Activated naive CD8-positive, alpha-beta T cell (primary cell): ENCODE results near the gene CCDC83.
"Not testable (repeated sequence)": the region's sequence is repeated elsewhere in the genome, so short reads cannot be mapped to it uniquely, and the experiment has no call there.

Source experiments
- H3K27ac Mint-ChIP-seq: one replicate; pipeline ENCODE4 v1.8.0; 2021; ENCODE audit warnings: mixed read lengths
- H3K27me3 Mint-ChIP-seq: one replicate; pipeline ENCODE4 v1.8.0; 2021; ENCODE audit warnings: mixed read lengths
- H3K36me3 Mint-ChIP-seq: one replicate; pipeline ENCODE4 v1.8.0; 2021; ENCODE audit warnings: mixed read lengths
- H3K4me1 Mint-ChIP-seq: one replicate; pipeline ENCODE4 v1.8.0; 2021; ENCODE audit warnings: low read depth, mixed read lengths
- H3K4me3 Mint-ChIP-seq: one replicate; pipeline ENCODE4 v1.8.0; 2021; ENCODE audit warnings: mild to moderate bottlenecking, mixed read lengths
- H3K9me3 Mint-ChIP-seq: one replicate; pipeline ENCODE4 v1.8.0; 2021; ENCODE audit warnings: low read depth, mixed read lengths

Gene CCDC83

DNA sequence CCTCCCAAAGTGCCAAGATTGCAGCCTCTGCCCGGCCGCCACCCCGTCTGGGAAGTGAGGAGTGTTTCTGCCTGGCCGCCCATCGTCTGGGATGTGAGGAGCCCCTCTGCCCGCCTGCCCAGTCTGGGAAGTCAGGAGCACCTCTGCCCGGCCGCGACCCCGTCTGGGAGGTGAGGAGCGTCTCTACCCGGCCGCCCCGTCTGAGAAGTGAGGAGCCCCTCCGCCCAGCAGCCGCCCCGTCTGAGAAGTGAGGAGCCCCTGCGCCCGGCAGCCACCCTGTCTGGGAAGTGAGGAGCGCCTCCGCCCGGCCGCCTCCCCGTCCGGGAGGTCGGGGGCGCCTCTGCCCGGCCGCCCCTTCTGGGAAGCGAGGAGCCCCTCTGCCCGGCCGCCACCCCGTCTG, 2.4 kb upstream of the CCDC83 start:
- not testable (repeated sequence) for H3K9me3 Mint-ChIP-seq, H3K27me3 Mint-ChIP-seq, H3K4me1 Mint-ChIP-seq, H3K27ac Mint-ChIP-seq, H3K36me3 Mint-ChIP-seq, H3K4me3 Mint-ChIP-seq

DNA sequence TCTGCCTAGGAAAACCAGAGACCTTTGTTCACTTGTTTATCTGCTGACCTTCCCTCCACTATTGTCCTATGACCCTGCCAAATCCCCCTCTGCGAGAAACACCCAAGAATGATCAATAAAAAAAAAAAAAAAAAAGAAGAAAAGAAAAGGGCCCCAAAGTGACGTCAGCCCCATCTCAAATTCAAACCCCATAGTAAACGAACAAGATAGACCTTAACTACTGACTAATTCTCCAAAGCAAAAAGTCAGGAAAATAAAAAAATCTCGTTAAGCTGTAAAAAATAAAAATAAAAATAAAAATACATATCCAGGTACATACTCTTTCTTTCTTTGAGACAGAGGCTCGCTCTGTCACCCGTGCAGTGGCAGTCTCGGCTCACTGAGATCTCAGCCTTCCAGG, 1.6 kb upstream of the CCDC83 start:
- not testable (repeated sequence) for H3K9me3 Mint-ChIP-seq, H3K4me1 Mint-ChIP-seq, H3K27me3 Mint-ChIP-seq, H3K27ac Mint-ChIP-seq, H3K36me3 Mint-ChIP-seq, H3K4me3 Mint-ChIP-seq

DNA sequence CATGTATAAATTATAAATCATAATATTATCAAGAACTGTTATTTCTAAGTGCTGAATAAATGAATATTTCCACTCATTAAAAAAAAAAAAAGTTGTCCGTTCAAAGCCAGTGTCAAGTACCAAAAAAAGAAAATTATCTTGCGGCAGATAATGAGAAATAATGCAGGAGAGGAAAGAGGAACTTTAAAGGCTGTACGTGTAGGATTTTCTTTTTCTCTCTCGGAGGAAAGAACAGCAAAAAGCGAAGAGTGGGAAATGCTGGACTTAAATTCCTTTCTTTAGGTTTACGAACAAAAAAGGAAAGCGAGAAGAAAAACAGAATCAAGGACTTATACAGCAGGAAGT, 999 bp upstream of the CCDC83 start:
- H3K27me3 Mint-ChIP-seq, result no peaks in the 10 kb centered on the region
- H3K9me3 Mint-ChIP-seq, result no peaks in the 10 kb centered on the region
- peak overlapping the region; percentile 92 for H3K27ac Mint-ChIP-seq
- peak overlapping the region; percentile 89 for H3K4me3 Mint-ChIP-seq
- peaks cover 9% of the 10 kb centered on the region for H3K4me1 Mint-ChIP-seq
- H3K36me3 Mint-ChIP-seq, result peaks cover 2% of the 10 kb centered on the region

DNA sequence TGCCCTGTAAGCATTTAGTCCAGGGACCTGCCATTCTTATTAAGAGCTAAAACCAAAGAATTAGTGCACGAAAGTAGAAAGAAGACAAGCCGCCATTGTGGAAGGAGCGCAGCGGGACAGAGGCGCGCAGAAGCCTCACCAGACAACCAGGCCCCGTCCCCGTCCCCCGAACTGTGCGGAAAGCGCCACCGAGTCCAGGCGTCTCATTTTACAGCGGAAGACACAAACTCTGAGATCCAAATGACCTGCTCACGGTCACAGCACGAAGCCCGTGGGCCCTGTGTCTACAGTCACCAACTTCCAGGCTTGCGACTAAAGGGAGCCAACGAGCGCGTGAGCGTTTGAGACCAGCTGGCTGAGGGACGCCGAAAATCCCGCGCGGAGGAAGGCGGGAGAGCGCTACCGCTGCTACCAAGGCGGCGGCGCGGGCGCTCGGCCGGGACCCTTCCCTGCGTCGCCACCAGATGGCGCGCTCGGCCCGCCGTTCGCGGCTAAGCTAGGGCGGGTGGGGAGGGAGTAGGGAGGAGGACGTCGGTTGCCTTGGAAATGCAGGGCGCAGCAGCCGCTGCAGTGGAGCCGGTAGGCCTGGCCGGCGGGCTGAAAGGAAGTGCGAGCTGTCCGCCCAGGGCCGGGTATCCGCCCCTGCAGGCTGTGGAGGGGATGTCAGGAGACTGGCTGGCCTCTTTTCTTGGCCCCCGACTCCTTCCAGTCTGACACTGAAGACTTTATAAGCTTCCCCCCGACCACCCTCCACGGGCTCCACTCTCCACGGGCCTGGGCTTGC, 434 bp upstream of the CCDC83 start:
- H3K4me1 Mint-ChIP-seq, result peaks cover 9% of the 10 kb centered on the region
- H3K27me3 Mint-ChIP-seq, result no peaks in the 10 kb centered on the region
- H3K27ac Mint-ChIP-seq, result peak overlapping the region; percentile 92
- H3K4me3 Mint-ChIP-seq, result peak overlapping the region; percentile 89
- H3K36me3 Mint-ChIP-seq, result peaks cover 2% of the 10 kb centered on the region
- H3K9me3 Mint-ChIP-seq, result no peaks in the 10 kb centered on the region

DNA sequence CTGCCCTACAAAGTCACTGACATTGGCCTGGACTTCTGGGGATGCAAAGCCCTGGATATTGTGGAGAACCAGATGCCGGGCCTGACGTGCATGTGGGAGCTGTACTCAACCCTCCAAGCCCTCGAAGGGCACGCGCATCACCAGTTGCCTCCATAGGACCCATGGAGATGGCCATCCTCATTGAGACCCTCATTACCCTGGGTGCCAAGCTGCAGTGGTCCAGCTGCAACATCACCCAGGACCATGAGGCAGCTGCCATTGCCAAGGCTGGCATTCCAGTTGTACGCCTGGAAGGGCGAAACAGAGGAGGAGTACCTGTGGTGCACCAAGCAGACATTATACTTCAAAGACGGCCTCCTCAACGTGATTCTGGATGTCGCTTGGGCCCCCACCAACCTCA, 1.9 kb downstream of the CCDC83 start:
- H3K4me3 Mint-ChIP-seq, result no peak overlapping the region
- H3K27me3 Mint-ChIP-seq, result no peaks in the 10 kb centered on the region
- peaks cover 9% of the 10 kb centered on the region for H3K4me1 Mint-ChIP-seq
- H3K9me3 Mint-ChIP-seq, result no peaks in the 10 kb centered on the region
- no peak overlapping the region for H3K27ac Mint-ChIP-seq
- no peaks in the 10 kb centered on the region for H3K36me3 Mint-ChIP-seq

DNA sequence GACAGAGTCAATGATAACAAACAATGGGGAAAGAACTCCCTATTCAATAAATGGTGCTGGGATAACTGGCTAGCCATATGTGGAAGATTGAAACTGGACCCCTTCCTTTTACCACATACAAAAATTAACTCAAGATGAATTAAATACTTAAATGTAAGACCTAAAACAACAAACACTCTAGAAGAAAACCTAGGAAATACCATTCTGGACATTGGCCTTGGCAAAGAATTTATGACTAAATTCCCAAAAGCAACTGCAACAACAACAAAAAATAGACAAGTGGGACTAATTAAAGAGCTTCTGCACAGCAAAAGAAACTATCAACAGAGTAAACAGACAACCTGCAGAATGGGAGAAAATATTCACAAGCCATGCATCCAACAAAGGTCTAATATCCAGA, 4.4 kb downstream of the CCDC83 start:
- H3K27me3 Mint-ChIP-seq, H3K36me3 Mint-ChIP-seq, H3K9me3 Mint-ChIP-seq, H3K4me1 Mint-ChIP-seq, H3K4me3 Mint-ChIP-seq, H3K27ac Mint-ChIP-seq: not testable (repeated sequence)

DNA sequence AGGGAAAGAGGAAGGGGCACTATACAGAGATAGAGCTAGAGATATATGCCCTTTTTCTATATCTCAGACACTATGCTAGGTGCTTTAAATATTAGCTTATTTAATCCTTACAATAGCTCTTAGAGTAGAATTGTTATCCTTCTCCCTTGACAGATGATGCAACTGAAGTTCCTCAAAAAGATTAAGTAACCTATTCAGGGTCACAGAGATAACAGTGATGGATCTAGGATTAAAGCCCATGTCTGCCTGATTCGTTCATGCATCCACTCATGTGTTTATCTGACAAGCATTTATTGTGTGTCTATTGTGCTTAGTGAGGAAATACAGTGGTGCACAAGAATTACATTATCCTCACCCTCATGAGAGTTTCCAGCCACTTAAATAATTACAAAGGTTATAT, 8.7 kb downstream of the CCDC83 start:
- no peak overlapping the region for H3K27ac Mint-ChIP-seq
- no peaks in the 10 kb centered on the region for H3K27me3 Mint-ChIP-seq
- H3K4me1 Mint-ChIP-seq, result no peaks in the 10 kb centered on the region
- H3K4me3 Mint-ChIP-seq, result no peak overlapping the region
- no peaks in the 10 kb centered on the region for H3K9me3 Mint-ChIP-seq
- no peaks in the 10 kb centered on the region for H3K36me3 Mint-ChIP-seq

DNA sequence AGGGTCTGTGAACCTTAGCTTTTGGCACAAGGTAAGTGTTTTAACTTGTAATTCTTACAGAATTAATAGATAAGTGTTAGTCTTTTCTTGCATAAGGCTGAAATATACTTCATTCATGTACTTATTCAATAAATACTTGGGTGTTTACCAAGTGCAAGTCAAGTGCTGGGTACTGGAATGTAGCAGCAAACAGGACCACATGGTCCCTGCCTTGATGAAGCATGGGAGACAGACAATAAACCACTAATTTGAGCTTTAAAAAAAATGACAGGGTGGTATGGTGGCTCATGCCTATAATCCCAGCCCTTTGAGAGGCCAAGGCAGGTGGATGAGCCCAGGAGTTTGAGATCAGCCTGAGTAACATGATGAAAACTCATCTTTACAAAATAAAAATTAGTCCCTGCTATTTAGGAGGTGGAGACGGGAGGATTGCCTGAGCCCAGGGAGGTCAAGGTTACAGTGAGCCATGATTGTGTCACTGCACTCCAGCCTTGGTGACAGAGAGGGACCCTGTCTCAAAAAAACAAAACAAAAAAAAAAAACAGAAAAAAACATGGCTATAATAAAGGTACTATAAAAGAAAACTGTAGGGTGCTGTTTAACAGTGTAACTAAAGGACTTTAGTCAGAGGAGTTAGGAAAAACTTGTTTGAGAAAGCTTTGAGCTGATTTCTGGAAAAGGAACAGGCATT, 11.1 kb downstream of the CCDC83 start:
- Mint-ChIP-seq H3K4me1 (no peaks in the 10 kb centered on the region), H3K9me3 (no peaks in the 10 kb centered on the region), H3K36me3 (no peaks in the 10 kb centered on the region), H3K27ac (no peak overlapping the region), H3K27me3 (no peaks in the 10 kb centered on the region), H3K4me3 (no peak overlapping the region)

DNA sequence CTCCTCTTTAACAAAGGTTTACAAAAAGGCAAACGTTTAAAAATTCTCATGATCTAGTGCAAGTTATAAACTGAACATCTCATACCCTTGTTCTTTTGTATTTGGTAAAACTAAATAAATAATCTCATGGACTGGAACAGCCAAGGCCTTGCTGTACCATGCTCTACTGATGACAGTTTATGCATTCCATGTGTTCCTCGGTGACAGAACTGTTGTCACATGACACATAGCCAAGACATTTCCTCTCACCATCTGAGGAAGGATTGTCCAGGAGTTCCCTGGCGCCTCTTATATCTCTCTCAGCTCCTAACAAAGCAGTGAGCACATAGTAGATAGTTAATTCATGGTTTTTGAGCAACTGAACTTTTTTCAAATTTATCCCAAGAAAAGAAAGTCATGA, 12.6 kb downstream of the CCDC83 start:
- Mint-ChIP-seq H3K4me1 (no peaks in the 10 kb centered on the region), H3K36me3 (no peaks in the 10 kb centered on the region), H3K9me3 (no peaks in the 10 kb centered on the region), H3K27ac (no peak overlapping the region), H3K27me3 (no peaks in the 10 kb centered on the region), H3K4me3 (no peak overlapping the region)

DNA sequence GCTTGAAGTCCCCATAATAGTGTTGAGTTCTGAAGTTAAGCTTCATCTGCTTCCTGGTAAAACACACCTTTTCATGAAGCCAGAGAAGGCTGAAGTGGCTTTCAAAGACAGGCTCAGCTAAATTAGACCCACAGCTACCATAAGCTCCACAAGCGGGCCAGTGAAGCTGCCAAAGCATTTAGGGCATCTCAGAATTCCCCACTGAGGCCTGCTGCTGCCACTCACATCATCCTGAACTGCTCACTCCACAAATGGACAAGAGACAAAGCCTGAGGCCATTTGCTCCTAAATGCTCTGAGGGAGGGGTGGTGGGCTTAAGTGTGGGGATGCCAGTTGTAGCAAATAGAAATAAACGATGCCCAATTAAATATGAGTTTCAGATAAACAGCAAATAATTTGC, 14.6 kb downstream of the CCDC83 start:
- Mint-ChIP-seq H3K27me3 (no peaks in the 10 kb centered on the region), H3K27ac (no peak overlapping the region), H3K36me3 (no peaks in the 10 kb centered on the region), H3K4me1 (no peaks in the 10 kb centered on the region), H3K4me3 (no peak overlapping the region), H3K9me3 (no peaks in the 10 kb centered on the region)

DNA sequence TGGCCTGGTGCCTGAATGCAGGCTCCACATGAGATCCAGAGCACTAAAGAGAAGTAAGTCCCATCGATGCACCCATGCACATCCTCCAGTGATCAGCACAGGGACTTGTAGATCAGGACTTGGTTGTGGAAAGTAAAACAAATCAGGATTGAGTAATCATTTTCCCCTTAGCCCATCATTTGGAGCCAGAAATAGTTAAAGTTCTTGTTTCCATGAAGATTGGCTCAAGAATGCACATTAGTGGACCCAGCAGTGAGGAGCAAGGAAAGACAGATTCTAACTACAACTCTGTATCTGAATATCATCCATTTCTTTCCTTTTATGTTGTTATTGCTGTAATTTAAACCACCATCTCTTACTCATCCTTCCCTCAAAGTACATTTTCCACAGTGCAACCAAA, 19.1 kb downstream of the CCDC83 start:
- Mint-ChIP-seq H3K4me1 (peaks cover 2% of the 10 kb centered on the region), H3K36me3 (no peaks in the 10 kb centered on the region), H3K27ac (peak overlapping the region; percentile 3), H3K27me3 (no peaks in the 10 kb centered on the region), H3K4me3 (no peak overlapping the region), H3K9me3 (no peaks in the 10 kb centered on the region)

DNA sequence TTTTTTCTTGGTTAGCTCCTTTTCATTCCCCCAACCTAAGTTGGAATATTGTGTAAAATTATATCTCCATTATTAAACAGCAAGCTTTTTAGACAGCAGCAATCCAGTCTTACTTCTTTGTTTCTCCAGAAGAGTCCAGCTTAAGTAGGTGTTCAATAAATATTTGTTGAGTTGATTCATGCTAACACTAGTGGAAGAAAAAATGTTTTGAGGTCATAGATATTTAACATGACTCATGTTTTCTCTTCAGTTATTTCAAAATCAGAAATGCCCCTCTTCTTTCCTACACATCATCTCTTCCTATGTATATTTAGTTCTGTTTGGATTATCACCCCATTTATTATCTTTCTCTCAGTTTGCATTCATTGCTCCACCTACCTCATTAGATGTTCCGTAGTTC, 20.3 kb downstream of the CCDC83 start:
- no peaks in the 10 kb centered on the region for H3K27me3 Mint-ChIP-seq
- no peak overlapping the region for H3K27ac Mint-ChIP-seq
- no peaks in the 10 kb centered on the region for H3K36me3 Mint-ChIP-seq
- no peak overlapping the region for H3K4me3 Mint-ChIP-seq
- peaks cover 2% of the 10 kb centered on the region for H3K4me1 Mint-ChIP-seq
- H3K9me3 Mint-ChIP-seq, result no peaks in the 10 kb centered on the region

DNA sequence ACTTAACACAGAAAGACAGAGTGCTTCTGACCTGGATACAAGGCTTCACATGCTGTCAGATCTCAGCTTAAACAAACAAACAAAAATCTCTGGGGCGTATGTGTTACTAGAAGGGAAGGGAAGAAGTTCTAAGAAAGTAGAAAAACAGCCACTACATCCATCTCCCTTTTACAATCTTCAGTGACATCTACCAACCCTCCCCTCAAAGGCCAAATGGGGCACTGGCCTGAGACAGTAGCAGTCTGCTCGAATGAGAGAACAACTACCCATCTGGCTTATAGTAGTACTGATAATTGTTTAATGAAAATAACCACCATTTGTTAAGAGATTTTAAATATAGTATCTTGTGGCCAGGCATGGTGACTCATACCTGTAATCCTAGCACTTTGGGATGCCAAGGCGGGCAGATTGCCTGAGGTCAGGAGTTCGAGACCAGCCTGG, 29.4 kb downstream of the CCDC83 start:
- Mint-ChIP-seq H3K4me1 (no peaks in the 10 kb centered on the region), H3K27ac (no peak overlapping the region), H3K9me3 (no peaks in the 10 kb centered on the region), H3K36me3 (no peaks in the 10 kb centered on the region), H3K27me3 (peaks cover 5% of the 10 kb centered on the region), H3K4me3 (no peak overlapping the region)

DNA sequence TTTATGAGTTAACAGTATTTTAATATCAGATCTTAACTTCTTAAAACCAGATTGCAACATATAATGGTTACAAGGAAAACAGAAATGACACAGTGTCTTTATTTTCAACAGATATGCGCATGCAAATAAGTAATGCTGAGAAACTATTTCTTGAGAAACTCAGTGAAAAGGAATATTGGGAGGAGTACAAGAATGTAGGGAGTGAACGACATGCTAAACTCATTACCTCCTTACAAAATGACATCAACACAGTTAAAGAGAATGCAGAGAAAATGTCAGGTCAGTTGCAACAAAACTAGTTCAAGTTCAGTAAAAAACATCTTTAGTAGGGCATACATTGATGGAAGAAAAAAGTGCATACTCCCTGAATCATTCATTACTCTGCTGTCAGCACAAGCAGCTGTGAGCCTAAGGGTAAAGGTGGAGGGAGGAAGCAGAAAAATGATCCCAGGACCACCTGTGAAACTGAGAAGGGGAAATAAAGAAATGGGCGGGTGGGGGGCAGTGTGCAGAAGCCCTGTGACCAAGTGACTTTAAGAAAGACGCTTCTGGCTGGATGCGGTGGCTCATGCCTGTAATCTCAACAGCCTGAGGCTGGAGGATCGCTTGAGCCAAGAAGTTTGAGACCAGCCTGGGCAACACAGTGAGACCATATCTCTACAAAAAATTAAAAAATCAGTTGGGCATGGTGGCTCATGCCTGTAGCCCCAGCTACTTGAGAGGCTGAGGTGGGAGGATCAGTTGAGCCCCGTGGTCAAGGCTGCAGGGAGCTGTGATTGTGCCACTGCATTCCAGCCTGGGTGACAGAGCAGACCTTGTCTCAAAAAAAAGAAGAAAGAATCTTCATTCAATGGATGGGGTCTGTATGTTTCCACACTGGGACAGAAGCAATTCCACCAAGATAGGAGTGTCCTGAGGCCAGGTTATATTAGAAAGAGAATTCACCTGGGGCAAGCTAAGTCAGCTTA, 31.2 kb downstream of the CCDC83 start:
- no peaks in the 10 kb centered on the region for H3K9me3 Mint-ChIP-seq

DNA sequence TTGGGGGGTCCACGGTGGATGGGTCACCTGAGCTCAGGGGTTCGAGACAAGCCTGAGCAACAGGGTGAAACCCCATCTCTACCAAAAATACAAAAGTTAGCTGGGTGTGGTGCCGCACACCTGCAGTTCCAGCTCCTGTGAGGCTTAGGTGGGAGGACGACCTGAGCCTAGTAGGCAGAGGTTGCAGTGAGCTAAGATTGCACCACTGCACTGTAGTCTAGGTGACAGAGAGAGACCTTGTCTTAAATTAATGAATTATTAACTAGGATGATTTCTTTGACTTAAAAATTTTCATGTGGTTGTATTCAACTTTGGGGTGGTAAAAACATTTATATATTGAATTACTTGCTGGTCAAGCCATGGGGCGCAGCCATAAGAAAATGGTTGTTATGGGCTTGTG, 33.9 kb downstream of the CCDC83 start:
- no peak overlapping the region for H3K27ac Mint-ChIP-seq
- H3K4me3 Mint-ChIP-seq, result no peak overlapping the region
- H3K27me3 Mint-ChIP-seq, result peaks cover 2% of the 10 kb centered on the region
- H3K36me3 Mint-ChIP-seq, result no peaks in the 10 kb centered on the region
- H3K9me3 Mint-ChIP-seq, result no peaks in the 10 kb centered on the region
- H3K4me1 Mint-ChIP-seq, result no peaks in the 10 kb centered on the region

More for the DNA sequence above, 31.2 kb downstream of the CCDC83 start:
- Mint-ChIP-seq H3K27me3 (peaks cover 5% of the 10 kb centered on the region), H3K4me1 (no peaks in the 10 kb centered on the region), H3K27ac (no peak overlapping the region), H3K36me3 (no peaks in the 10 kb centered on the region), H3K4me3 (no peak overlapping the region)
